WTC11 (cell line): ENCODE data around the gene CDC16.

Source experiments
- CTCF ChIP-seq: fragments of 200-600 bp; IDR thresholded peaks from 2 replicates; pipeline ENCODE4 v1.8.0; 2022; ENCODE audit warnings: antibody characterized with exemption
- ETV6 ChIP-seq: sonication (generic); formaldehyde crosslinking; IDR thresholded peaks from 2 replicates; pipeline ENCODE4 v1.8.1; 2022; ENCODE audit warnings: mild to moderate bottlenecking, missing genetic modification reagents
- GABPB1 ChIP-seq: sonication (generic); formaldehyde crosslinking; IDR thresholded peaks from 2 replicates; pipeline ENCODE4 v1.8.1; 2023; ENCODE audit warnings: mild to moderate bottlenecking, missing genetic modification reagents
- NFYB ChIP-seq: sonication (generic); formaldehyde crosslinking; conservative IDR thresholded peaks from 2 replicates; pipeline ENCODE4 v1.8.0; 2022; ENCODE audit warnings: low read depth, missing genetic modification reagents
- NR1H2 ChIP-seq: sonication (generic); formaldehyde crosslinking; IDR thresholded peaks from 2 replicates; pipeline ENCODE4 v1.9.0; 2021; ENCODE audit warnings: mild to moderate bottlenecking, moderate library complexity, missing genetic modification reagents
- NR2C2 ChIP-seq: sonication (generic); formaldehyde crosslinking; IDR thresholded peaks from 2 replicates; pipeline ENCODE4 v1.8.0; 2022; ENCODE audit warnings: mild to moderate bottlenecking, missing genetic modification reagents
- ZNF121 ChIP-seq: sonication (generic); formaldehyde crosslinking; IDR thresholded peaks from 2 replicates; pipeline ENCODE4 v1.8.0; 2023; ENCODE audit warnings: missing genetic modification reagents
- ZNF416 ChIP-seq: fragments of 250-450 bp; sonication (Bioruptor Pico); IDR thresholded peaks from 2 replicates; pipeline ENCODE4 v1.9.0; 2021; ENCODE audit warnings: mild to moderate bottlenecking, inconsistent platforms
- TF ChIP-seq, protein P1 (sequence below): sonication (generic); formaldehyde crosslinking; IDR thresholded peaks from 2 replicates; pipeline ENCODE4 v1.8.1; 2023; ENCODE audit warnings: mild to moderate bottlenecking, missing genetic modification reagents, moderate library complexity
- TF ChIP-seq, protein P2 (sequence below): sonication (generic); formaldehyde crosslinking; IDR thresholded peaks from 2 replicates; pipeline ENCODE4 v1.8.0; 2022; ENCODE audit warnings: mild to moderate bottlenecking, missing genetic modification reagents
- TF ChIP-seq, protein P3 (sequence below): sonication (generic); formaldehyde crosslinking; IDR thresholded peaks from 2 replicates; pipeline ENCODE4 v1.8.1; 2023; ENCODE audit warnings: mild to moderate bottlenecking, missing genetic modification reagents

GRCh38 chr13:114235697-114236096 is 1.0 kb downstream of the CDC16 start:
- TF ChIP-seq ZNF121 (CRISPR knock-in tag): no peak
- TF ChIP-seq ZNF416: no peak
- no peak for TF ChIP-seq NR1H2 (CRISPR knock-in tag)
- no peak for TF ChIP-seq NFYB (CRISPR knock-in tag)
- TF ChIP-seq NR2C2 (CRISPR knock-in tag): no peak
- no peak for TF ChIP-seq CTCF
- TF ChIP-seq, protein P1, sequence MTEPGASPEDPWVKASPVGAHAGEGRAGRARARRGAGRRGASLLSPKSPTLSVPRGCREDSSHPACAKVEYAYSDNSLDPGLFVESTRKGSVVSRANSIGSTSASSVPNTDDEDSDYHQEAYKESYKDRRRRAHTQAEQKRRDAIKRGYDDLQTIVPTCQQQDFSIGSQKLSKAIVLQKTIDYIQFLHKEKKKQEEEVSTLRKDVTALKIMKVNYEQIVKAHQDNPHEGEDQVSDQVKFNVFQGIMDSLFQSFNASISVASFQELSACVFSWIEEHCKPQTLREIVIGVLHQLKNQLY (CRISPR knock-in tag): no peak
- TF ChIP-seq, protein P2, sequence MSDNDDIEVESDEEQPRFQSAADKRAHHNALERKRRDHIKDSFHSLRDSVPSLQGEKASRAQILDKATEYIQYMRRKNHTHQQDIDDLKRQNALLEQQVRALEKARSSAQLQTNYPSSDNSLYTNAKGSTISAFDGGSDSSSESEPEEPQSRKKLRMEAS (CRISPR knock-in tag): no peak
- TF ChIP-seq, protein P3, sequence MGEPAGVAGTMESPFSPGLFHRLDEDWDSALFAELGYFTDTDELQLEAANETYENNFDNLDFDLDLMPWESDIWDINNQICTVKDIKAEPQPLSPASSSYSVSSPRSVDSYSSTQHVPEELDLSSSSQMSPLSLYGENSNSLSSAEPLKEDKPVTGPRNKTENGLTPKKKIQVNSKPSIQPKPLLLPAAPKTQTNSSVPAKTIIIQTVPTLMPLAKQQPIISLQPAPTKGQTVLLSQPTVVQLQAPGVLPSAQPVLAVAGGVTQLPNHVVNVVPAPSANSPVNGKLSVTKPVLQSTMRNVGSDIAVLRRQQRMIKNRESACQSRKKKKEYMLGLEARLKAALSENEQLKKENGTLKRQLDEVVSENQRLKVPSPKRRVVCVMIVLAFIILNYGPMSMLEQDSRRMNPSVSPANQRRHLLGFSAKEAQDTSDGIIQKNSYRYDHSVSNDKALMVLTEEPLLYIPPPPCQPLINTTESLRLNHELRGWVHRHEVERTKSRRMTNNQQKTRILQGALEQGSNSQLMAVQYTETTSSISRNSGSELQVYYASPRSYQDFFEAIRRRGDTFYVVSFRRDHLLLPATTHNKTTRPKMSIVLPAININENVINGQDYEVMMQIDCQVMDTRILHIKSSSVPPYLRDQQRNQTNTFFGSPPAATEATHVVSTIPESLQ: no peak
- TF ChIP-seq ETV6 (CRISPR knock-in tag): no peak
- TF ChIP-seq GABPB1 (CRISPR knock-in tag): no peak
